HG02943 (cell line): Measurements from ENCODE around the gene IFI27L2.

ENCODE experiments used
- ATAC-seq: cut with Tn5 transposase; IDR thresholded peaks from one replicate; pipeline ENCODE4 v1.9.1; 2021; ENCODE audit warnings: mild to moderate bottlenecking, low read depth, moderate library complexity; ENCODE audit not compliant: unreplicated experiment

IFI27L2 gene

DNA sequence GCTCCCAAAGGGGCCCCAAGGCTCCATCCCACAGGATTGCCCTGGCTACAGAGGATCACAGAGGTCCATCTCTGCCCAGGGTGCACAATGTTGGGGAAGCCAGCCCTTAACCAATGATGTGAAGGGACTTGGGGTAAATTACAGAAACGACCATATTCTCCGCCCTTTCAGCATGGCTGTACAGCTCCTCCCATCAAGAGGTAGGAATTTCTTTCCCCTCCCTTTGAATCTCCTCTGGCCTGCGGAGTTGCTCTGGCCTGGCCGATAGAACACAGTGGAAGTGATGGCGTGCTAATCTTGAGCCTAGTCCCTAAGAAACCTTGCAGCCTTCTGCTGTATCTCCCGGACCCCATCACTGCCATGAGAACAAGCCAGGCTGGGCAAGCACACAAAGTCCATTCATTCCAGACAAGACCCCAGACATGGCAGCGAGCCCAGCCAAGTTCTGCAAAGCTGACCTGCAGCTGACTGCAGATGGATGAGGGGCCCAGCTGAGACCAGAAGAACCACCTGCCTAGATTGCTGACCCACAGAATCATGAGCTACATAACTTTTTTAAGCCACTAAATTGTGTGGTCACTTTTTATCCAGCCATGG lies 25.8 kb downstream of the IFI27L2 start:
- no peak for ATAC-seq

DNA sequence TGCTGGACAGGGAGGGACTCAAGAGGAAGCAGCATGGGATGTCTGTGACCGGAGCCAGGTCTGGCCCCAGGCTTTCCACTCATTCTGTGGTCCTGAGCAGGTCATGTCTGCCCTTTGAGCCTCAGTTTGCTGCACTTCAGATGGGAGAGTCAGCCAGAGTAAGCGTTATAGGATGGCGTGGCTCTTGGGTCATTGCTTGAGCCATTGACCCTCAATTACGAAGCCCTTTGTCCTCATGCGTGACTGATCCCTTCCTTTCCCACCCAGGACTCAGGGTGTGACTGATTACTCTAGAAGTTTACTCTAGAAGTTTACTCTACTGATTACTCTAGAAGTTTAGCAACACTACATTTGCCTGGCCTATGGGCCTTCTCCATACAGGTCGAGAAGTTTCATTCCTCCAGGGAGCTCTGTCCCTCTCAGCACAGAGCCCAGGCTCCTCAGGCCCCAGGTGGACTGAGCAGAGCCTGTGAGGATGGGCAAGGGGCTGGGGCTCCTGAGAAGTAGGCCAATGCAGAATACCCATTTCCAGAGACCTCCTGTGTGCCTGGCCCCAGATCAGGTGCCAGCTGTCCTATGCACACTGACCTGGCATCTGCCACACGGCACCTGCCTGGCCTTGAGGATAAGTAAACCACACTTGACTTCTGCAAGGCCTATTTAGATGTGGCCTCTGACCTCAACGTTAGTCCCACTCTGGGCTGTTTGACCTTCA lies 26.5 kb downstream of the IFI27L2 start:
- ATAC-seq = no peak

DNA sequence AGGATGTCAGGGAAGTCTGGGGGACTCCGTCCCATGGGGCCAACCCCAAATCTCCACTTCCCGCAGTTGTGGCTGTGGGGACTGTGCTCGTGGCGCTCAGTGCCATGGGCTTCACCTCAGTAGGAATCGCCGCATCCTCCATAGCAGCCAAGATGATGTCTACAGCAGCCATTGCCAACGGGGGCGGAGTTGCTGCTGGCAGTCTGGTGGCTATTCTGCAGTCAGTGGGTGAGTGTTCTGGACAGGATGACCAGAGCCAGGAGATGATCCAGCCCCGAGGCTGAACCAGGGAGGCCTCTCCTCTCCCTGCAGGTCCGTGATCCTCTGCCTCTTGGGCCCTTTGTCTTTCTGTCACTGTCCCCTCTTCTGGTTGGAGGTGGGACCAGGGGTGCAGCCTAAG lies 27.7 kb downstream of the IFI27L2 start:
- no peak for ATAC-seq

DNA sequence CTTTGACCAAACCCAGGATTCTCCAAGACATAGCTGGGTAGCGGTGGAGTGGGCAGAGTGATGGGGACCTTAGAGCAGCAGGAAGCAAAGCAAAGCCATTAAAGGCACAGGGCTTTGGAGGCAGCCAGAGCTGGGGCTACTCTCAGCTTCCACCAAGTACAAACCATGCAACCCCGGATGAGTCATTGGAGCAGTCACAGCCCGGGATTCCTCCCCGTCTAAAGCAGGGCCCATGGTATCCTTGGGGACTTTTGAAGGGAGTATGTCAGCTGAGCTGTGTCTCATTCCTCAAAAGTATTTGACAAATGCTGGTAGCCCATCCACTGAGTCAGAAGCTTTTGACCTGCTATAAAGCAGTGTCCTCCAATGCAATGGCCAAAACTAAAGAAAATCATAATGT lies 28.6 kb downstream of the IFI27L2 start:
- ATAC-seq = no peak

DNA sequence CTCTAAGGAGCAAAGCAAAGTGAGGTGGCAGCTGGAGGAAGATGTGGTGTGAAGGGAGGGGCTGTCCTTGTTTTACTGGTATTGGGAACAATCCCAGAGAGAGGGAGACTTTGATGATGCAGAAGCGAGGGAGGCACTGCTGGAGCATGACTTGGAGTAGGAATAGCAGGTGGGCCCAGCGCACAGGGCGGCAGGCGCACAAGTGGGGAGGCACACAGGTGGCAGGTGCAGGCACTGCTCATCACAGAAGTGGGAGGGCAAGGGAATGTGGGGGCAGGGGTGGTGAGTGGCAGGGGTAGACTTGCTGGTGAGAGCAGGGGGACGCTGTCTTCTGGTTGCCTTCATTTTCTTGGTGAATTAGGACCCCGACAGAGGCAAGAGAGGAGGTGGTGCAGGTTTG lies 30.4 kb downstream of the IFI27L2 start:
- no peak for ATAC-seq

DNA sequence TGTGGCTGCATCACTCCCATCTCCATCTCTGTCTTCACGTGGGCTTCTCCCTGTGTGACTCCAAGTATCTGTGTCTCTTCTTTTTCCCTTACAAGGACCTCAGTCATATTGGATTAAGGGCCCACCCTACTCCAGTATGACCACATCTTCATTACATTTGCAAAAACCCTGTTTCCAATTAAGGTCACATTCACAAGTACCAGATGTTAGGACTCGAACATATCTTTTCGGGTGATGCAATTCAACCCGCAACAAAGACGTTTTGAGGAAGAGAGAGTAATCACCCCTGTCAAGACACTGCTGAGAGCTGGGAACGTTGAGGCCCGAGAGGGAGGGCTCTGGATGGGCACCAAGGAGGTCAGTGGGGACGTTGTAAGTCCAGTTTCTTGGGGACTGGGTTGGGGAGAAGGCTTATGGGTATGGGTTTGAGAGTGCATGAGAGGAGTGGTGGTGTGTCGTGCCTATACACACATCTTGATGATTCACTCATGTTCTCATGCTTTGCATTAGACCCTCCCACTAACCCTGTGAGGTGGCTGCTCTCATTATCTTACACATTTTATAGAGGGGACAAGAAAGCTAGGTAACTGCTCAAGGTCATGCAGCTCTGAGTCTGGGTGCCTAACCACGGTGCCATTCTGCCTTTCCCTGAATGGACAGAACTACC lies 30.9 kb downstream of the IFI27L2 start:
- no peak for ATAC-seq

DNA sequence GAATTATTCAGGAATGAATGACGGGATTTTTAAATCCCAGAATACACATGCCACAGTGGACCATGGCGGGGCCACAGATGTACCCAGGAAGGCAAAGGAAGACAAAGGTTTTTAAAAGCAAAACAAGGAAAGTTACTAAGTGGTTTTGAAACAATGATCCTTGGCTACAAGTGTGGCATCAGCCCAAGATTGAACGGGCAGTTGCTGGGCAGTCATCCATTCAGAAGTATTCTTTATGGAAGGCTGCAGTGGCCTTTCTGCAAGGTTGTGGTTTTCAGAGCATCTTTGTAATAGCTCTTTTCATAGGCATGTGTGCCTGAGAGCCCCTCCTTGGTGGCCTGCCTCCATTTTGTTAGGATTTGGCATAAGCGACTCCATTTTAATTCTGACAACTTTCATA lies 32.3 kb downstream of the IFI27L2 start:
- no peak for ATAC-seq

DNA sequence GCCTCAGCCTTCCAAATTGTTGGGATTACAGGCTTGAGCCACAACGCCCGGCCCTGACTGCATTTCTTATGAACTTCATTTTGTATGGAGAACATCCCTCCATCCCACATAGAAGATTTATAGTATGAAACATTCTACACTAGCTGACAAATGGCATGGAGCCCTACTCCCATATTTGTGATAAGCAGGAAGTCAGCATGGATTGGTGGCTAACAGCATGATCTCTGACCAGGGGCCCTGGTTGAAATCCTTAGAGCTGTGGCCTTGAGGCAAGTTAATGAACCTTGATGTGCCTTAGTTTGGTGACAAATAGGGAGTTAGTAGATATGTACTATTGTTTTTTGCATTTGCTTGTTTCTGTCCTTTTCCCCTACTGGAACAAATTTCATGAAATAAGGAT lies 36.0 kb downstream of the IFI27L2 start:
- no peak for ATAC-seq

DNA sequence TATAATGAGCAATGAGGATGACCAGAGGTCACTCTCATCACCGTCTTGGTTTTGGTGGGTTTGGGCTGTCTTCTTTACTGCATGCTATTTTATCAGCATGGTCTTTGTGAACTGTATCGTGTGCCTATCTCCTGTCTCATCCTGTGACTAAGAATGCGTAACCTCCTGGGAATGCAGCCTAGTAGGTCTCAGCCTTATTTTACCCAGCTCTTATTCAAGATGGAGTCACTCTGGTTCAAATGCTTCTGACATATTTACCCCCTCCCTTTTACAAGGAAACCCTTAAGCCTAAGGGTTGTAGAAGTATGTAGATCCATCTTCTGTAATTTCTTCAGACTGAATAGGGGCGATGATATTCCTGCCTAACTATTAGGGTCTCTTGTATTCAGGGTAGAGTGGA lies 39.9 kb downstream of the IFI27L2 start:
- ATAC-seq = no peak

DNA sequence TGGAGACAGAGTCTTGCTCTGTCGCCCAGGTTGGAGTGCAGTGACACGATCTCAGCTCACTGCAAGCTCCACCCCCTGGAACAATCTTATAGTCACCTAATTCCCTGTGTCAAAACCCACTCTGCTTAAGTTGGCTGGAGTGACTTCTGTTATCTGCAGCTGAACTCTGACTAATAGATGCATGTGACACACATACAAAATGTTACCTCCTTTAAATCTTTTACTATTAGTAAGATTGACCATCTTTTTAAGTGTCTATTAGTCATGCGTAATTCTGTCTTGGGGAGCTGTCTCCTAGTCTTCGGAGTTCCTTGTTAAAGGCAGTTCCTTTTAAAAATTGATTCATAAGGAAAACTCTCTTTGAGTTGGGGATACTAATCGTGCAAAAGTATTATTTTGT lies 40.9 kb downstream of the IFI27L2 start:
- ATAC-seq = no peak

DNA sequence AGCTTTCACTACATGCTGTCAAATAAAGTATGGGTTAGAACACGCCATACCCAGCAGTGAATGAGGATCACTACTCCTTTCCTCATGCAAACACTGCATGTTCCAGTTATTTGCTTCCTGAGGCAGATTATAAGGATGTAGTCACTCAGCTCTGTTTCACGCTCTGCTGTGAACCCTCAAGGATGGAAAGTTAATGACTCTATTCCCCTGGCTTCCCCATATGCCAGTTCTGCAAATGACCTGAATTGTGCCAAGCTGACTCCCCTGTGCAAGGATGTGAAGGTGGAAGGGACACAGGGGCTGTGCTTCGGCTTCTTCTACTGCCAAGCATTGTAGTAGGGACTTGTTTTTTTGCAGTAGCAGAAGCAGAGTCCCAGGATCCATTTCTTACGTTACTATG lies 41.5 kb downstream of the IFI27L2 start:
- ATAC-seq = no peak

DNA sequence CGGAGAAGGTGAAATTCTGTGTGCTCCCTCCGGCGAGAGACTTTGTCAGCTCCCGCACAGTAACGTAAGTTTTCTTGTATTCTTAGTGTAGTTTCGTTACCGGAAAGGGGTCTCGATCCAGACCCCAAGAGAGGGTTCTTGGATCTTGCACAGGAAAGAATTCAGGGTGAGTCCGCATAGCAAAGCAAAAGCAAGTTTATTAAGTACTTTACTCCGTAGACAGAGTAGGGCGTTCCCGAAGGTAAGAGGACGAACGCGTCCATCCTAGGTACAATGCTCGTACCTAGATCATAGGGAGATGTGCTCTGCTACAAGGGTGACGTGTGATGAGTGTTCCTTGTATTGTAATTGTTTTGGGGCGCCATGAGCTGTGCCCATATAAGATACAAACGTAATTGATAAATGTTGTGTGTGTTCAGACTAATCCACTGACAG lies 48.0 kb downstream of the IFI27L2 start:
- ATAC-seq = peak; percentile 33

DNA sequence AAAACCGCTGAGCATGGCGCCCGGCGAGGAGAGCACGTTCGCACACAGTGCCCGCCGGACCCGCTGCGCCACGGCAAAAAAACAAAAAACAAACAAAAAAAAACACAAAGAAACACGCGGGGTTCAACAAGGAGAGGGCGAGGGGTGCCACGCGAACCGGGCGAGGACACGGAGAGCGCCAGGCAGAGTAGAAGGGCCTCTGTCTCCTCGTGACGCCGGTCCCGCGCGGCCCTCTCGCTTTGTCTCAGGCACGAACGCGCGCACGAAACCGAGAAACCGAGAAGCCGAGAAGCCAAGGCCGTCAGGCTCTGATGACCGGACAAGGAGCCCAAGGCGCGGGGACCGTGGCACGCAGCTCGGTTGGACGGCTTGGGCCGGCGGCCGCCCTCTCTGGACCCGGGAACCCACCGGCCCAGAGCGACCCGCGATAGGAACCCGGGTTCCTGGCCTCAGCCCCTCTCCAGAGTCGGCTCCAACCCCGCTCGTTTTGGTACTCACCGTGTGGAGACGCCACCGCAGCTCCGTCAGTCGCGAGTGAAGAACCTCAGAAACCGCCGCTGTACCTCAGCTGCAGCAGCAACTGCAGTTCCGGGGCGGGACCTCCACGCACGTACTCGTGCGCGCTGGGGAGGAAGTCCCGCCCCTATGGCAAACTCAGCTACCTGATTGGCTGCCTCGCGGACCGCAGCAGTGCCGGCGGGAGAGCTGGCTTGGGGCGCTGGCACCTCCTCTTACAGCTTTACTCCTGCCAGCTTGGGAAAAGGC lies 48.6 kb downstream of the IFI27L2 start, which contains the start of the genes DDX24 and IFI27L1:
TSS of gene DDX24 (minus strand) at position 582 of the 765 bp plus-strand sequence. CDS start 1,460 bp downstream, outside the sequence.
TSS of gene IFI27L1 (plus strand) at position 690 of the 765 bp plus-strand sequence. CDS start 15,628 bp downstream, outside the sequence.
- ATAC-seq = peak; percentile 94

DNA sequence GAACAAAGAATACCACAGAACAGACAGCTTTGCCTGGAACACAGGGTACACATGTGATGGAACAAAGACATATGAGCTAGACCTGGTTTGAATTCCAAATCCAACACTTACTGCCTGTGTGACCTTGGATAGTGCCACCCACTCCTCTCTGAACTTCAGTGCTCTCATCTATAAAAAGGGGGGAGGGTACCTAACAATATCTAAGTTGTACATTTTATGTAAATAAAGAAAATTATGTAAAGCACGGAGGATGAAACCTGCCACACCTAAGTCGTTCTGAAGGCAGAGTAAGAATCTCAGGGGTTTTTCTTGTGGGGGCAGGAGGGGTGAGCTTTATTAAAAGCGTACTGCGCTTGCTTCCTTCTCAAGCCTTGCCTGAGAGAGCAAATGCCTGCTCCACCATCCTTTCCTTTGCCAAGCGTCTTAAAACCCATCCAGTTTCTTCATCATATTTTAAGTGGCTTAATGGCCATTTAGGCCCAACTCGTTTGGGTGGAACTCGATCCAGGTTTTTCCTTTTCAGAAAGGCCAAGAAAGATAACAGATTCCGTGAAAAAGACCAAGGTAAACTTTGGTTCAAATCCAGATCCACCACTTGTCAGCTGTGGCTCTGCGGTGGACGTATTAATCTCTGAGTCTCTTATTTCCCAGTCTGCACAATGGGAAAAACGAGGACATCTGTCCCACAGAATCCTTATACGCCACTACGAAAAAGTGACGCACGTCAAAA lies 49.3 kb downstream of the IFI27L2 start:
- ATAC-seq = no peak

DNA sequence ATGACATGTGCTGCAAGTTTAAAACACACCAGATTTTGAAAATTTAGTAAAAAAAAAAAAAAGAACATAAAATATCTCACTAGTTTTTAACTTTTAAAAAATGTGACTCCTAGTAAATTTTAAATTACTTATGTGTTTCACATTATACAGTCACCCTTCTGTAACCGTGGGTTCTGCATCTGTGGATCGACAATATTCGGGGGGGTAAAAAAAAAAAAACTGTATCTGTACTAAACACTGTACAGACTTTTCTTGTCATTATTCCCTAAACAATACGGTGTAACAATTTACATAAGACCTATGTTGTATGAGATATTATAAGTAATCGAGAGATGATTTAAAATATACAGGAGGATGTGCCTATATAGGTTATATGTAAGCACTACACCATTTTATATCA lies 51.6 kb downstream of the IFI27L2 start:
- no peak for ATAC-seq
